Osteocyte (in vitro differentiated cells): Measurements from ENCODE around the gene CALHM6. TPM values are rescaled to one million over a fixed set of nuclear protein-coding genes. Genes with fewer than 3 reads are reported as not detected.

Source experiments
- DNase-seq: peaks from one replicate; pipeline ENCODE4 v3.0.0; 2021; ENCODE audit warnings: mixed read lengths; ENCODE audit not compliant: unreplicated experiment; ENCODE audit errors: extremely low spot score
- H3K27ac Mint-ChIP-seq: one replicate; pipeline ENCODE4 v1.8.0; 2021; ENCODE audit warnings: mild to moderate bottlenecking, mixed read lengths; ENCODE audit not compliant: unreplicated experiment
- H3K27me3 Mint-ChIP-seq: one replicate; pipeline ENCODE4 v1.8.0; 2021; ENCODE audit warnings: mixed read lengths; ENCODE audit not compliant: unreplicated experiment
- H3K36me3 Mint-ChIP-seq: one replicate; pipeline ENCODE4 v1.8.0; 2021; ENCODE audit warnings: mixed read lengths; ENCODE audit not compliant: unreplicated experiment
- H3K4me1 Mint-ChIP-seq: one replicate; pipeline ENCODE4 v1.8.0; 2021; ENCODE audit warnings: mixed read lengths; ENCODE audit not compliant: unreplicated experiment
- H3K4me3 Mint-ChIP-seq: one replicate; pipeline ENCODE4 v1.8.0; 2021; ENCODE audit warnings: mild to moderate bottlenecking, moderate library complexity, mixed read lengths; ENCODE audit not compliant: unreplicated experiment
- H3K9me3 Mint-ChIP-seq: one replicate; pipeline ENCODE4 v1.8.0; 2021; ENCODE audit warnings: mixed read lengths; ENCODE audit not compliant: unreplicated experiment
- CTCF ChIP-seq: fragments of 200-600 bp; sonication (generic); IDR thresholded peaks from 2 replicates; pipeline ENCODE4 v1.5.0; 2021; ENCODE audit warnings: antibody characterized with exemption, mild to moderate bottlenecking, moderate library complexity
- total RNA-seq: library from RNA; stranded (reverse); gene quantifications from 2 replicates; pipeline ENCODE4 v1.2.1, GENCODE V29; 2021

CALHM6 gene
- total RNA-seq, 1 donor from 2014 or later: 0.94 TPM

GRCh38 chr6:116449565-116449964 lies 11.6 kb upstream of the CALHM6 start:
- no peak for DNase-seq
- Mint-ChIP-seq H3K27me3 (no peaks in the 10 kb centered on the region), H3K4me1 (peaks cover 36% of the 10 kb centered on the region), H3K4me3 (no peak overlapping the region), H3K27ac (no peak overlapping the region), H3K9me3 (no peaks in the 10 kb centered on the region), H3K36me3 (no peaks in the 10 kb centered on the region)
- no peak for TF ChIP-seq CTCF

GRCh38 chr6:116450185-116450710 lies 10.9 kb upstream of the CALHM6 start:
- H3K4me1 Mint-ChIP-seq: peaks cover 34% of the 10 kb centered on the region
- no peaks in the 10 kb centered on the region for H3K27me3 Mint-ChIP-seq
- no peak overlapping the region for H3K4me3 Mint-ChIP-seq
- no peak for DNase-seq
- H3K36me3 Mint-ChIP-seq: no peaks in the 10 kb centered on the region
- TF ChIP-seq CTCF: no peak
- H3K9me3 Mint-ChIP-seq: no peaks in the 10 kb centered on the region
- no peak overlapping the region for H3K27ac Mint-ChIP-seq

- Mint-ChIP-seq H3K36me3 (no peaks in the 10 kb centered on the region), H3K9me3 (no peaks in the 10 kb centered on the region), H3K27me3 (no peaks in the 10 kb centered on the region), H3K4me1 (peaks cover 34% of the 10 kb centered on the region), H3K27ac (no peak overlapping the region), H3K4me3 (no peak overlapping the region)
- DNase-seq: no peak
- TF ChIP-seq CTCF: no peak
These were observed 10.1 kb upstream of the CALHM6 start for GRCh38 chr6:116450769-116451740.

GRCh38 chr6:116451916-116452315 lies 9.3 kb upstream of the CALHM6 start:
- DNase-seq: no peak
- Mint-ChIP-seq H3K4me1 (peaks cover 28% of the 10 kb centered on the region), H3K9me3 (no peaks in the 10 kb centered on the region), H3K27me3 (no peaks in the 10 kb centered on the region), H3K4me3 (no peak overlapping the region), H3K27ac (no peak overlapping the region), H3K36me3 (no peaks in the 10 kb centered on the region)
- TF ChIP-seq CTCF: no peak

- no peak overlapping the region for H3K4me3 Mint-ChIP-seq
- no peak overlapping the region for H3K27ac Mint-ChIP-seq
- H3K36me3 Mint-ChIP-seq: no peaks in the 10 kb centered on the region
- TF ChIP-seq CTCF: no peak
- peaks cover 23% of the 10 kb centered on the region for H3K4me1 Mint-ChIP-seq
- H3K9me3 Mint-ChIP-seq: no peaks in the 10 kb centered on the region
- no peak for DNase-seq
- no peaks in the 10 kb centered on the region for H3K27me3 Mint-ChIP-seq
These were observed 8.6 kb upstream of the CALHM6 start for GRCh38 chr6:116452531-116452930.
